ENCODE measurements around the gene AMIGO3. TPM values are rescaled to one million over a fixed set of nuclear protein-coding genes. Genes with fewer than 3 reads are reported as not detected.

AMIGO3 gene
- polyA plus RNA-seq, 1 donor (not counting 4 experiments of a cell fraction or from before 2014, with no cell fraction given), result 0.03 TPM

DNA sequence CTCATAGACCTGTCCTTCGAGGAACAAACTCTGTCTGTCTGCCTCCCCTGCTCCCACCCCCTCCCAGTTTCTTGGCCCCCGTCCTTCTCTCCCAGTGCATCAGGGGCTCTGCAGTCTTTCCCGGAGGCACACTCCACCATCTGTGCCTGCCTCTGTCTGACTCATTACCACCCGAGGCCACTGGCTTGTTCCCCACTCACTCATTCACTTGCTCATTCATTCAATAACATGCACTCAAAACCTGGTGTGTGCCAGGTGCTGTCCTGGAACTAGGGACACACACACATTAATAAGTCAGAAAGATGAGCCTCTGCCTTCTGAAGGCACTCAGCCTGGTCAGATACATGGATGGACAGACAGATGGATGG is 12.4 kb downstream of the AMIGO3 start:
- Histone ChIP-seq H3K4me3 (ENCODE audit: control insufficient read depth in 2 of 3, extremely low read depth in 1 of 3, insufficient read depth in 2 of 3, low read depth in 1 of 3, low read length in 3 of 3) (no peak overlapping the region), H3K9me1 (ENCODE audit: control insufficient read depth, extremely low read depth, insufficient read depth, low read length) (no peaks in the 10 kb centered on the region), H3K36me3 (ENCODE audit: control insufficient read depth in 2 of 2, extremely low read depth in 1 of 2, insufficient read depth in 2 of 2, low read length in 2 of 2) (peaks cover 10 to 30% of the 10 kb centered on the region in 2 experiments), H3K79me2 (ENCODE audit: control insufficient read depth, insufficient read depth, low read length) (no peaks in the 10 kb centered on the region), H4K20me1 (ENCODE audit: control insufficient read depth, extremely low read depth, insufficient read depth, low read length) (no peaks in the 10 kb centered on the region), H3K27me3 (ENCODE audit: control insufficient read depth, extremely low read depth, insufficient read depth, low read length) (no peaks in the 10 kb centered on the region), H3K9me3 (ENCODE audit: control insufficient read depth, low read depth, low read length) (no peaks in the 10 kb centered on the region), H3K9ac (ENCODE audit: control insufficient read depth, extremely low read depth, insufficient read depth, low read length) (no peak overlapping the region), H3K27ac (ENCODE audit: control insufficient read depth, insufficient read depth, low read length) (no peak overlapping the region), H2AFZ (ENCODE audit: control insufficient read depth, low read length) (no peak overlapping the region), H3K4me1 (ENCODE audit: control insufficient read depth, extremely low read depth, insufficient read depth, low read length) (peaks cover 4% of the 10 kb centered on the region), H3K4me2 (ENCODE audit: control insufficient read depth, extremely low read depth, insufficient read depth, low read depth, low read length) (no peak overlapping the region)
- TF ChIP-seq EZH2 (IDR thresholded peaks at IDR 0.05; ENCODE audit: low read length), result no peak
- TF ChIP-seq, protein P1, sequence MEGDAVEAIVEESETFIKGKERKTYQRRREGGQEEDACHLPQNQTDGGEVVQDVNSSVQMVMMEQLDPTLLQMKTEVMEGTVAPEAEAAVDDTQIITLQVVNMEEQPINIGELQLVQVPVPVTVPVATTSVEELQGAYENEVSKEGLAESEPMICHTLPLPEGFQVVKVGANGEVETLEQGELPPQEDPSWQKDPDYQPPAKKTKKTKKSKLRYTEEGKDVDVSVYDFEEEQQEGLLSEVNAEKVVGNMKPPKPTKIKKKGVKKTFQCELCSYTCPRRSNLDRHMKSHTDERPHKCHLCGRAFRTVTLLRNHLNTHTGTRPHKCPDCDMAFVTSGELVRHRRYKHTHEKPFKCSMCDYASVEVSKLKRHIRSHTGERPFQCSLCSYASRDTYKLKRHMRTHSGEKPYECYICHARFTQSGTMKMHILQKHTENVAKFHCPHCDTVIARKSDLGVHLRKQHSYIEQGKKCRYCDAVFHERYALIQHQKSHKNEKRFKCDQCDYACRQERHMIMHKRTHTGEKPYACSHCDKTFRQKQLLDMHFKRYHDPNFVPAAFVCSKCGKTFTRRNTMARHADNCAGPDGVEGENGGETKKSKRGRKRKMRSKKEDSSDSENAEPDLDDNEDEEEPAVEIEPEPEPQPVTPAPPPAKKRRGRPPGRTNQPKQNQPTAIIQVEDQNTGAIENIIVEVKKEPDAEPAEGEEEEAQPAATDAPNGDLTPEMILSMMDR (optimal IDR thresholded peaks at IDR 0.05 in 1 of 3, IDR thresholded peaks at IDR 0.05 in 1 of 3, conservative IDR thresholded peaks at IDR 0.05 in 1 of 3; ENCODE audit: extremely low read depth in 1 of 3, insufficient read depth in 2 of 3, low read length in 3 of 3), result no peak
- FAIRE-seq (no peak), DNase-seq (ENCODE audit: low read depth, low spot score) (no peak)
- dilution Hi-C loops (cut with MboI; ENCODE audit: extremely low pct_ligation_motif_present, low sequenced_read_pairs), result no loop called here

- FAIRE-seq (no peak), DNase-seq (ENCODE audit: low read depth, low spot score) (no peak)
- no peak overlapping the region for H2AFZ ChIP-seq (ENCODE audit: control insufficient read depth, low read length)
- H4K20me1 ChIP-seq (ENCODE audit: control insufficient read depth, extremely low read depth, insufficient read depth, low read length), result no peaks in the 10 kb centered on the region
- H3K4me3 ChIP-seq (ENCODE audit: control insufficient read depth in 2 of 3, extremely low read depth in 1 of 3, insufficient read depth in 2 of 3, low read depth in 1 of 3, low read length in 3 of 3), result no peak overlapping the region
- no peak overlapping the region for H3K9ac ChIP-seq (ENCODE audit: control insufficient read depth, extremely low read depth, insufficient read depth, low read length)
- H3K36me3 ChIP-seq (ENCODE audit: control insufficient read depth in 2 of 2, extremely low read depth in 1 of 2, insufficient read depth in 2 of 2, low read length in 2 of 2), result peaks cover 15 to 32% of the 10 kb centered on the region in 2 experiments
- peaks cover 4% of the 10 kb centered on the region for H3K4me1 ChIP-seq (ENCODE audit: control insufficient read depth, extremely low read depth, insufficient read depth, low read length)
- H3K27ac ChIP-seq (ENCODE audit: control insufficient read depth, insufficient read depth, low read length), result no peak overlapping the region
- no peak for TF ChIP-seq EZH2 (IDR thresholded peaks at IDR 0.05; ENCODE audit: low read length)
- TF ChIP-seq, protein P1 (optimal IDR thresholded peaks at IDR 0.05 in 1 of 3, IDR thresholded peaks at IDR 0.05 in 1 of 3, conservative IDR thresholded peaks at IDR 0.05 in 1 of 3; ENCODE audit: extremely low read depth in 1 of 3, insufficient read depth in 2 of 3, low read length in 3 of 3), result no peak
- H3K9me1 ChIP-seq (ENCODE audit: control insufficient read depth, extremely low read depth, insufficient read depth, low read length), result no peaks in the 10 kb centered on the region
- no peaks in the 10 kb centered on the region for H3K27me3 ChIP-seq (ENCODE audit: control insufficient read depth, extremely low read depth, insufficient read depth, low read length)
- H3K79me2 ChIP-seq (ENCODE audit: control insufficient read depth, insufficient read depth, low read length), result no peaks in the 10 kb centered on the region
- dilution Hi-C loops (cut with MboI; ENCODE audit: extremely low pct_ligation_motif_present, low sequenced_read_pairs), result no loop called here
- no peak overlapping the region for H3K4me2 ChIP-seq (ENCODE audit: control insufficient read depth, extremely low read depth, insufficient read depth, low read depth, low read length)
- no peaks in the 10 kb centered on the region for H3K9me3 ChIP-seq (ENCODE audit: control insufficient read depth, low read depth, low read length)
Observed at GRCh38 chr3:49706456-49707112, 12.9 kb downstream of the AMIGO3 start.
